H9 (cell line): ENCODE results near the gene P4HA3. TPM values are rescaled to one million over a fixed set of nuclear protein-coding genes. Genes with fewer than 3 reads are reported as not detected.

Experiments used
- DNase-seq: peaks from one replicate; pipeline ENCODE4 v3.0.0-alpha.2; 2017
- H2AFZ ChIP-seq: one replicate; pipeline ENCODE4 v1.6.1; 2013; ENCODE audit warnings: mild to moderate bottlenecking, low read length, control low read depth, moderate library complexity
- H2AK5ac ChIP-seq: 2 replicates; pipeline ENCODE4 v1.6.1; 2013; ENCODE audit warnings: low read length, control low read depth, mixed read lengths; ENCODE audit not compliant: insufficient read length
- H2BK120ac ChIP-seq: one replicate; pipeline ENCODE4 v1.6.1; 2013; ENCODE audit warnings: low read depth, mild to moderate bottlenecking, low read length, control low read depth, inconsistent platforms; ENCODE audit not compliant: poor library complexity, severe bottlenecking
- H2BK12ac ChIP-seq: 2 replicates; pipeline ENCODE4 v1.6.1; 2013; ENCODE audit warnings: low read length, control low read depth, mixed read lengths, low read depth; ENCODE audit not compliant: insufficient read length
- H2BK15ac ChIP-seq: 2 replicates; pipeline ENCODE4 v1.6.1; 2013; ENCODE audit warnings: low read depth, low read length, control low read depth
- H2BK20ac ChIP-seq: one replicate; pipeline ENCODE4 v1.6.1; 2013; ENCODE audit warnings: low read depth, mild to moderate bottlenecking, low read length, control low read depth, inconsistent platforms; ENCODE audit not compliant: poor library complexity, severe bottlenecking
- H2BK5ac ChIP-seq: 2 replicates; pipeline ENCODE4 v1.6.1; 2013; ENCODE audit warnings: low read length, control low read depth, mixed read lengths; ENCODE audit not compliant: insufficient read length
- H3K14ac ChIP-seq: 2 replicates; pipeline ENCODE4 v1.6.1; 2013; ENCODE audit warnings: low read length, control low read depth; ENCODE audit not compliant: insufficient read depth
- H3K18ac ChIP-seq: 2 replicates; pipeline ENCODE4 v1.6.1; 2013; ENCODE audit warnings: low read depth, mild to moderate bottlenecking, mixed read lengths, low read length, control low read depth; ENCODE audit not compliant: insufficient read length
- H3K23ac ChIP-seq: 2 replicates; pipeline ENCODE4 v1.6.1; 2013; ENCODE audit warnings: low read length, control low read depth, mixed read lengths, low read depth; ENCODE audit not compliant: insufficient read length
- H3K23me2 ChIP-seq: 2 replicates; pipeline ENCODE4 v1.6.1; 2013; ENCODE audit warnings: low read depth, mild to moderate bottlenecking, mixed read lengths, low read length, control low read depth; ENCODE audit not compliant: insufficient read length, poor library complexity, severe bottlenecking
- H3K27ac ChIP-seq: 2 replicates; pipeline ENCODE4 v1.5.1; 2013; ENCODE audit warnings: low read length, control low read depth, mixed read lengths, low read depth; ENCODE audit not compliant: insufficient read length
- H3K27me3 ChIP-seq: 2 replicates; pipeline ENCODE4 v1.6.1; 2013; ENCODE audit warnings: low read length, control low read depth, inconsistent platforms; ENCODE audit not compliant: insufficient read depth
- H3K4ac ChIP-seq: 2 replicates; pipeline ENCODE4 v1.6.1; 2013; ENCODE audit warnings: low read depth, mild to moderate bottlenecking, control low read depth, inconsistent platforms, low read length, moderate library complexity
- H3K4me1 ChIP-seq: 2 replicates; pipeline ENCODE4 v1.6.1; 2013; ENCODE audit warnings: low read length, control low read depth, inconsistent platforms; ENCODE audit not compliant: insufficient read depth
- H3K4me2 ChIP-seq: 2 replicates; pipeline ENCODE4 v1.6.1; 2013; ENCODE audit warnings: low read length, control low read depth, mixed read lengths; ENCODE audit not compliant: insufficient read length, insufficient read depth
- H3K56ac ChIP-seq: 2 replicates; pipeline ENCODE4 v1.6.1; 2013; ENCODE audit warnings: low read depth, mild to moderate bottlenecking, mixed read lengths, low read length, control low read depth; ENCODE audit not compliant: insufficient read length
- H3K79me1 ChIP-seq: 2 replicates; pipeline ENCODE4 v1.6.1; 2013; ENCODE audit warnings: low read depth, mild to moderate bottlenecking, moderate library complexity, low read length, control low read depth, inconsistent platforms; ENCODE audit not compliant: insufficient read depth, poor library complexity, severe bottlenecking
- H3K79me2 ChIP-seq: 2 replicates; pipeline ENCODE4 v1.6.1; 2013; ENCODE audit warnings: low read length, control low read depth, inconsistent platforms; ENCODE audit not compliant: insufficient read depth
- H3K9ac ChIP-seq: 2 replicates; pipeline ENCODE4 v1.6.1; 2013; ENCODE audit warnings: low read length, control low read depth, mixed read lengths; ENCODE audit not compliant: insufficient read length; ENCODE audit errors: extremely low read depth
- H3K9me3 ChIP-seq: one replicate; pipeline ENCODE4 v1.6.1; 2013; ENCODE audit warnings: low read depth, low read length, inconsistent platforms; ENCODE audit not compliant: control insufficient read depth
- H3T11ph ChIP-seq: one replicate; pipeline ENCODE4 v1.6.1; 2013; ENCODE audit warnings: mild to moderate bottlenecking, low read length, control low read depth, inconsistent platforms
- H4K20me1 ChIP-seq: one replicate; pipeline ENCODE4 v1.6.1; 2013; ENCODE audit not compliant: control insufficient read depth, insufficient read length, insufficient read depth
- H4K5ac ChIP-seq: 2 replicates; pipeline ENCODE4 v1.6.1; 2013; ENCODE audit warnings: low read depth, mild to moderate bottlenecking, mixed read lengths, low read length, control low read depth; ENCODE audit not compliant: insufficient read length
- H4K8ac ChIP-seq: replicated peaks from 2 replicates; pipeline ENCODE4 v1.6.1; 2013; ENCODE audit warnings: low read length, control low read depth, mixed read lengths, low read depth; ENCODE audit not compliant: insufficient read length
- H4K91ac ChIP-seq: 2 replicates; pipeline ENCODE4 v1.6.1; 2013; ENCODE audit warnings: low read depth, mild to moderate bottlenecking, moderate library complexity, mixed read lengths, low read length, control low read depth; ENCODE audit not compliant: insufficient read length
- H3K27ac Mint-ChIP-seq, 3 experiments: 2 replicates in 2 of 3; 3 replicates in 1 of 3; pipeline ENCODE4 v1.8.0; 2020 to 2021; ENCODE audit warnings: mixed read lengths in 3 of 3, mild to moderate bottlenecking in 1 of 3, moderate library complexity in 1 of 3
- H3K27me3 Mint-ChIP-seq: 2 replicates; pipeline ENCODE4 v1.8.0; 2021; ENCODE audit warnings: low read depth, mild to moderate bottlenecking, moderate library complexity, mixed read lengths
- H3K36me3 Mint-ChIP-seq, 3 experiments: 2 replicates in 2 of 3; 3 replicates in 1 of 3; pipeline ENCODE4 v1.8.0; 2020 to 2021; ENCODE audit warnings: low read depth in 3 of 3, mixed read lengths in 3 of 3; ENCODE audit not compliant: insufficient read depth in 1 of 3
- H3K4me1 Mint-ChIP-seq, 2 experiments: 2 replicates each; pipeline ENCODE4 v1.8.0; 2020; ENCODE audit warnings: mixed read lengths in 2 of 2
- H3K4me3 Mint-ChIP-seq, 2 experiments: 2 replicates in 1 of 2; 3 replicates in 1 of 2; pipeline ENCODE4 v1.8.0; 2020 to 2021; ENCODE audit warnings: mild to moderate bottlenecking in 2 of 2, mixed read lengths in 2 of 2, moderate library complexity in 1 of 2
- H3K9me3 Mint-ChIP-seq, 2 experiments: 2 replicates in 1 of 2; 3 replicates in 1 of 2; pipeline ENCODE4 v1.8.0; 2020; ENCODE audit warnings: mild to moderate bottlenecking in 2 of 2, mixed read lengths in 2 of 2, moderate library complexity in 1 of 2
- WGBS: extraction: QIAGEN DNeasy Blood & Tissue Kit; methylation state at CpG from one replicate; pipeline ENCODE4 v1.1.7; 2013; ENCODE audit warnings: missing lambda C conversion rate, low lambda C conversion rate, mixed read lengths; ENCODE audit not compliant: insufficient read length; ENCODE audit errors: extremely low coverage; 5-methylcytosine and 5-hydroxymethylcytosine counted together
- total RNA-seq: library from RNA; stranded (reverse); gene quantifications from 2 replicates; pipeline ENCODE4 v1.2.1, GENCODE V29; 2021
- TF ChIP-seq, protein P1 (sequence below): fragments of 200-600 bp; sonication (generic); conservative IDR thresholded peaks from 3 replicates; pipeline ENCODE4 v1.8.0; 2021; ENCODE audit warnings: antibody characterized with exemption, mild to moderate bottlenecking

The P4HA3 gene
- total RNA-seq, 1 experiment from 2014 or later, result not detected

DNA sequence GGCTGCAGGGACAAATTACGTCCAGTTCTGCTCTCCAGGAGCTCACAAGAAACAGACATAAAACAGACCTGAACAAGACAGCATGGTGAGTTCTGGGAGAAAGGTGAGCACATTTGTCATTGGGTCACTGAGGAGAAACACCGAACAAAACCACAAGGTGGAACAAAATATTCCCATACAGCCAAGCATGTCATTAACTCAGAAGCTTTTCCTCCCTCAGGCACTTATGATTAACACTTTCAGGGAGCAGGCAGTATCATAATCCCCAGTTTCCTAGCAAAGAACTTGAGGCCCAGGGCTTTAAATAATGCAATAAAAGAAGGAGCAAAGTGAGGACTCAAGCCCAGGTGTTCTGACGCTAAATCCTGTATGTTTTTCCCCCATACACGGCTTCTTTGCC is 43.0 kb downstream of the P4HA3 start:
- no peak overlapping the region for H3K4me2 ChIP-seq
- H3K36me3 Mint-ChIP-seq, result no peaks in the 10 kb centered on the region

More for the DNA sequence above, 43.0 kb downstream of the P4HA3 start:
- DNase-seq, result no peak
- no peak overlapping the region for H2BK5ac ChIP-seq
- H2BK20ac ChIP-seq, result no peak overlapping the region
- Mint-ChIP-seq H3K4me1 (no peaks in the 10 kb centered on the region), H3K9me3 (no peaks in the 10 kb centered on the region), H3K27me3 (peaks cover 3% of the 10 kb centered on the region), H3K27ac (no peak overlapping the region), H3K4me3 (no peak overlapping the region)
- no peak overlapping the region for H2BK15ac ChIP-seq
- no peak overlapping the region for H4K91ac ChIP-seq
- H3K14ac ChIP-seq, result no peak overlapping the region
- no peaks in the 10 kb centered on the region for H3K9me3 ChIP-seq
- H2BK120ac ChIP-seq, result no peak overlapping the region
- H3K23me2 ChIP-seq, result no peaks in the 10 kb centered on the region
- H2BK12ac ChIP-seq, result no peak overlapping the region
- no peak overlapping the region for H3K23ac ChIP-seq
- H3K9ac ChIP-seq, result no peak overlapping the region
- H3K27ac ChIP-seq, result no peak overlapping the region
- no peak overlapping the region for H2AFZ ChIP-seq
- H4K5ac ChIP-seq, result no peak overlapping the region
- TF ChIP-seq, protein P1, sequence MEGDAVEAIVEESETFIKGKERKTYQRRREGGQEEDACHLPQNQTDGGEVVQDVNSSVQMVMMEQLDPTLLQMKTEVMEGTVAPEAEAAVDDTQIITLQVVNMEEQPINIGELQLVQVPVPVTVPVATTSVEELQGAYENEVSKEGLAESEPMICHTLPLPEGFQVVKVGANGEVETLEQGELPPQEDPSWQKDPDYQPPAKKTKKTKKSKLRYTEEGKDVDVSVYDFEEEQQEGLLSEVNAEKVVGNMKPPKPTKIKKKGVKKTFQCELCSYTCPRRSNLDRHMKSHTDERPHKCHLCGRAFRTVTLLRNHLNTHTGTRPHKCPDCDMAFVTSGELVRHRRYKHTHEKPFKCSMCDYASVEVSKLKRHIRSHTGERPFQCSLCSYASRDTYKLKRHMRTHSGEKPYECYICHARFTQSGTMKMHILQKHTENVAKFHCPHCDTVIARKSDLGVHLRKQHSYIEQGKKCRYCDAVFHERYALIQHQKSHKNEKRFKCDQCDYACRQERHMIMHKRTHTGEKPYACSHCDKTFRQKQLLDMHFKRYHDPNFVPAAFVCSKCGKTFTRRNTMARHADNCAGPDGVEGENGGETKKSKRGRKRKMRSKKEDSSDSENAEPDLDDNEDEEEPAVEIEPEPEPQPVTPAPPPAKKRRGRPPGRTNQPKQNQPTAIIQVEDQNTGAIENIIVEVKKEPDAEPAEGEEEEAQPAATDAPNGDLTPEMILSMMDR, result no peak
- H2AK5ac ChIP-seq, result no peak overlapping the region
- 0 out of 2 replicates have a peak, but pooled peaks cover 3% of the 10 kb centered on the region for H3K27me3 ChIP-seq
- H3T11ph ChIP-seq, result no peak overlapping the region
- no CpG with 5 or more reads among the region's 4 CpGs for WGBS
- no peak overlapping the region for H3K56ac ChIP-seq
- no peaks in the 10 kb centered on the region for H3K79me1 ChIP-seq
- H3K79me2 ChIP-seq, result no peaks in the 10 kb centered on the region
- H3K18ac ChIP-seq, result no peak overlapping the region
- no peaks in the 10 kb centered on the region for H4K20me1 ChIP-seq
- H3K4me1 ChIP-seq, result no peaks in the 10 kb centered on the region
- no peak overlapping the region for H4K8ac ChIP-seq
- no peak overlapping the region for H3K4ac ChIP-seq
